Measurements from ENCODE around the gene SFMBT2.

SFMBT2 gene

DNA sequence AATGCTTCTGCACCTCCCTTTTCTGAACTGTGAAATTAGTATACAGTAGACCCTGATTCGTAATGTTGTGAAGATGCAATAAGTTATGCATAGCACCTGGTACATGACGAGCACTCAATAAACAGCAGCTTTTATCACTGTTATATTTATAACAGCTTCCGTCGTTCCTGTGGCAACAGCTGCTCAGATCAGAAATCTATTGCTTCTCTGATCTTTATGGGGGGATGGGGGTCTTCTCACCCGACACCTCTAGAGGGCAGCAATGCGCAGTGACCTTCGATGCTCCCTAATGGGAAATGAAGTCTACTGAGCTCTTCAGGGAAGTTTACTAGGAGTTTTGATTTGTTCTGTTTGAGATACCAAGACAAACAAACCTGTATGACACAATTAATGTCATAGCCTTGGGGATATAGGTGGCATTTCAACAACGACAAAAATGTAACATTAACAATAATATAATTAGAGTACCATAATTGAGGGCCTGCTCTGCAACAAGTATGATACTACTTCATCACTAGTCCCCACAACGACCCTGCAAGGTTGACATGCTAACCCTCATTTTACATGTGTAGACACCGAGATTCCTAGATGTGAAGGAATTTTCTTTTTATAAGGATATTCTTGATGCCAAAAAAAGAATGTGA, 289.6 kb downstream of the SFMBT2 start:
- DNase-seq: no peak

DNA sequence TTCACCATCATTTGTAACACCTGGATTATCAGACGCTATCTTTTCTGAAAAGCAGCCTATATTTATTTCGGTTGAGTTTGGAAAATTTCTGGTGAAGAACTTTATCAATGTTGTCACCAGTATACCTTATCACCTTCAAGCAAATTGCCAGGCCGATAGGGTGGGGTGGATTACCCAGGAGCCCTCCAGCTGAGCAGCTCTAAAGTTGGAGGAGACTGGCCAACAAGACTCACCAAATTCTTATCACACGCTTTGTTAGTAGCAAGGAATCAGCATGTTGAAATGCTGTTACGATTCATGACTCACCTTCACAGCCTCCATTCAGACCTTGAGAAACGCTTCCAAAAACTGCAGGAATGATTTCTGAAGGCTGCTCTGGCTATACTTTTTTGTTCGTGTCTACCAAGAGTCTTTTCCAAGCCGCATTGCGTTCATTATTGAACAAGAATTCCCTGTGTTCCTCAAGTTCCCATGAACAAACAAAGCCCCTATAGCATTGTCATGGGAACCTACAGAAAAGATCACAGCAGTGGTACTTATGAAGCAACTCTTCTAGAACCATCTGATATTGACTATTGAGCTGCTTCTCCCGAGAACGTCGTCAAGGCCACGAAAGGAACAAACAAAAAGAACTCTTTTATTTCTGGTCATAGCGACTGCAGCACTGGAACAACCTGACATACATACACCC, 291.4 kb downstream of the SFMBT2 start:
- DNase-seq: no peak

DNA sequence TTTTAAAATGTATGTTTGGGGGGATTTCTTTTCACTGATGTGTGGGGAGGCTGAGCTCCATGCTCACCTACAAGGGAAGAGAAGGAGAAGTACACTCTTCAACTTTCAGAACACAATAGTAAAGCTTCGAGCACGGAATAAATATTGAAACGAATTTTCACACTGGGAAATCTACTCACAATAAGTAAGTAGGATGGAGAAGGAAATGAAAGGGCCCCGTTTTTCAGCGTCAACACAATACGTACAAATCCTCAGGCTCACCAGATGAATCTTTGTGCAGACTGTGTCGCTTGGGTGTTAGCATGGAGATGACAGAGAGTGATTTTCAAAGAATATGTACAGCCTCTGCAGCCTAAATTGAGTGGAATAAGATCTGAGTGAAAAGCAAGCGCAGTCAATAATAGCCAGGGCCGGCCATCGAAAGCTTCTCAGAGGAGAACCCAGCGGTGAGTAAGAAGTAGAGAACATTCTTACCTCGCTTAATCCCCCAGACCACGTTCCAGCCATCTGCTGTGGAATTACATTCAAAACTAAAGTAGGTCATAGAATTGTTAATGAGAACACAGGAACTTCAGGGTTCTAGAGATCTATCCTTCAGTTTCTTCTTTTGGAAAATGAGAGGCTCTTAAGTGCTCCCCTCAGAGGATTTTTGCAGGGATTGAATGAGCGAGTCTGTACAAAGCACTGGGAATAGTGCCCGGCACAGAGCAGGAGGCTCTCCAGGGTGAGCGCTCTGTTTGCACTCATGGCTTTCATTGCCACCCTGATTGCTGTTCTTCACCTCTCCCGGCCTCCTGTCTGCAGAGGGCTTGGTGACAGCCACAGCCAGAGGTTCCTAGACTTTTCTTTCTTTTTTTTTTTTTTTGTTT, 292.8 kb downstream of the SFMBT2 start:
- DNase-seq: no peak

DNA sequence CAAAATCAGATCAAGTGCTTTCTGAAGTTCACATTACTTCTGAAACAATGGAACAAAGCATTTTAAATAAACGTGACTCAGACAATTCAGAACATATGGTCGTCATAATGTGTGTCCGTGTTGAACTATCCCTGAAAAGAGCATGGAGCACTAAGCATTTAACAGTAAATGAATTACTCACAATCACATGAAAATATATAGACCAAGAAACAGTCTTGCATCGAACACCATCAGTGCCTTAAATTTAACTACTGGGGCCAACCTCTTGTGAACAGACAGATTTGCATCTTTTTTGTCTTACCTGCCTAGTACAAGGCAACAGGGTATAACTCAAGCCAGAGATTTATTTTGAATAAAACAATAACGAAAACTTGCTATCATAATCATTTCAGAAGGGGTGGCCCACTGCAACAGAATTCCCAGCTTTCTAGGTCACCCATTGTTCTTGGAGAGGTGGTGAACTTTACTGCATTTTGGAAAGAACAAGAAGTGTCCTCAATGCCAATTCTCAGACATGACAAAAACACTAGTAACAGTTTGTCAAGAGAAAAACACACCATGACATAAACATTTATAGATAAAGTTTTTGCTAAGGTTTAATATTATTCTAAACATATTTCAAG, 293.5 kb downstream of the SFMBT2 start:
- no peak for DNase-seq

DNA sequence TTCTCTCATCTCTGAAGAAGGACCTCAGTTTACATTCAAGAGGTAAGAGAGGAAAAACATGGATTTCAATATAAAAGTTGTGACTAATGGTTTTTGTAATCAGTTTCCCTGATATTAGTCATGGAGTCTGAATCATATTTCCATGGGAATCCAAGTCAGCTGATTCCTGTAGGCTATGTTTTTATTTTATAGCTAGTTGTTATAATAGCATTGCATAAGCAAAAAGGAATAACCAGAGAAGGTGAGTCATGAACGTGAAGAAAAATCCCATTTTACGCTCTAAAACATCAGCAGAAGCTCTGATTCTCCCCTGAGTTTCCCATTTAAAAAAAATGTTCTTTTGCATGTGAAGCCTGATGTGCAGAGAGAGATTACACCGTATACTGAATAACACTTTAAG, 299.3 kb downstream of the SFMBT2 start:
- no peak for DNase-seq

DNA sequence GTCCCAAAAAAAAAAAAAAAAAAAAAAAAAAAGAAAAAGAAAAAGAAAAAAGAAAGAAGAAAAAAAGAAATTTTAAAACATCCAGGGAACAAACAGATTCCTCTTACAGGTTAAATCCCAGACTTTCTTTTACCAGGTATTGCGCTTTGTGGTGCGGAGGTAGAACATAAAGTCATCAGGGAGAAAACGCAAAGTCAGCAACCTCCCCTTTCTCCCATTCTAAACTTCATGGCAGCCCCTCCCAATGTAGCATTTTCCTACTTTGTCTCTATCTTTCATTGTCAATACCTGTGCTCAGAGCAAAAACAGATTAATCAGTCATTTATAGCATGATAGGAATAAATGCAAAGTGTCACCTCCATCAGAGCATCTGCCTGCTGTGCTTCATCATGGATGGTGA, 299.7 kb downstream of the SFMBT2 start:
- DNase-seq: no peak
